NT2/D1 (cell line): ENCODE data around the gene LMNB1.

Source experiments
- DNase-seq: peaks from one replicate; pipeline ENCODE4 v3.0.0-alpha.2; 2011; ENCODE audit warnings: low read depth, low spot score
- H3K27me3 ChIP-seq: 2 replicates; pipeline ENCODE4 v1.6.0; 2011; ENCODE audit warnings: mild to moderate bottlenecking; ENCODE audit not compliant: insufficient read length, insufficient read depth
- H3K36me3 ChIP-seq: 2 replicates; pipeline ENCODE4 v1.6.1; 2011; ENCODE audit warnings: mild to moderate bottlenecking, low read length, mixed read lengths; ENCODE audit not compliant: insufficient read depth, insufficient read length
- H3K4me1 ChIP-seq: 2 replicates; pipeline ENCODE4 v1.5.1; 2011; ENCODE audit not compliant: insufficient read depth, insufficient read length
- H3K4me3 ChIP-seq: 2 replicates; pipeline ENCODE4 v1.5.1; 2011; ENCODE audit warnings: low read depth; ENCODE audit not compliant: insufficient read length
- H3K9ac ChIP-seq: 2 replicates; pipeline ENCODE4 v1.6.0; 2011; ENCODE audit warnings: low read depth; ENCODE audit not compliant: insufficient read length
- H3K9me3 ChIP-seq: 2 replicates; pipeline ENCODE4 v1.5.1; 2011; ENCODE audit warnings: mild to moderate bottlenecking, low read length; ENCODE audit not compliant: insufficient read depth
- SUZ12 ChIP-seq: IDR thresholded peaks from 2 replicates; pipeline ENCODE4 v1.6.1; 2011; ENCODE audit not compliant: insufficient read length, insufficient read depth; ENCODE audit errors: extremely low read depth
- YY1 ChIP-seq: IDR thresholded peaks from 2 replicates; pipeline ENCODE4 v1.6.1; 2011; ENCODE audit not compliant: insufficient read length, insufficient read depth
- ZNF274 ChIP-seq: IDR thresholded peaks from 2 replicates; pipeline ENCODE4 v1.6.1; 2011; ENCODE audit warnings: mild to moderate bottlenecking, low read depth, low read length

The LMNB1 gene

GRCh38 chr5:126846744-126847455 lies 70.0 kb downstream of the LMNB1 start:
- Histone ChIP-seq H3K9ac (peak overlapping the region; percentile 50), H3K27me3 (no peaks in the 10 kb centered on the region), H3K9me3 (no peaks in the 10 kb centered on the region), H3K4me1 (peaks cover 5% of the 10 kb centered on the region), H3K4me3 (no peak overlapping the region), H3K36me3 (no peaks in the 10 kb centered on the region)
- TF ChIP-seq ZNF274 (no peak), YY1 (no peak), SUZ12 (no peak)
- no peak for DNase-seq

- Histone ChIP-seq H3K9ac (no peak overlapping the region), H3K4me1 (peaks cover 5% of the 10 kb centered on the region), H3K36me3 (no peaks in the 10 kb centered on the region), H3K27me3 (no peaks in the 10 kb centered on the region), H3K4me3 (no peak overlapping the region), H3K9me3 (no peaks in the 10 kb centered on the region)
- DNase-seq, result no peak
- no peak for TF ChIP-seq ZNF274
- TF ChIP-seq YY1, result no peak
- no peak for TF ChIP-seq SUZ12
These were observed 70.5 kb downstream of the LMNB1 start for GRCh38 chr5:126847456-126847820.

GRCh38 chr5:126847826-126848251 lies 70.9 kb downstream of the LMNB1 start:
- DNase-seq, result no peak
- Histone ChIP-seq H3K9me3 (no peaks in the 10 kb centered on the region), H3K27me3 (no peaks in the 10 kb centered on the region), H3K4me3 (no peak overlapping the region), H3K9ac (no peak overlapping the region), H3K4me1 (peaks cover 5% of the 10 kb centered on the region), H3K36me3 (no peaks in the 10 kb centered on the region)
- TF ChIP-seq ZNF274 (no peak), SUZ12 (no peak), YY1 (no peak)

GRCh38 chr5:126848253-126848652 lies 71.3 kb downstream of the LMNB1 start:
- Histone ChIP-seq H3K27me3 (no peaks in the 10 kb centered on the region), H3K9ac (no peak overlapping the region), H3K4me1 (peaks cover 5% of the 10 kb centered on the region), H3K9me3 (no peaks in the 10 kb centered on the region), H3K36me3 (no peaks in the 10 kb centered on the region), H3K4me3 (no peak overlapping the region)
- TF ChIP-seq ZNF274, result no peak
- TF ChIP-seq SUZ12, result no peak
- TF ChIP-seq YY1, result no peak
- no peak for DNase-seq

GRCh38 chr5:126849101-126849678 lies 72.3 kb downstream of the LMNB1 start:
- Histone ChIP-seq H3K9me3 (0 out of 2 replicates have a peak, but pooled peaks cover 4% of the 10 kb centered on the region), H3K4me1 (peaks cover 5% of the 10 kb centered on the region), H3K27me3 (no peaks in the 10 kb centered on the region), H3K9ac (no peak overlapping the region), H3K4me3 (no peak overlapping the region), H3K36me3 (no peaks in the 10 kb centered on the region)
- DNase-seq, result no peak
- TF ChIP-seq SUZ12 (no peak), YY1 (no peak), ZNF274 (no peak)

- H3K27me3 ChIP-seq, result no peaks in the 10 kb centered on the region
- no peak overlapping the region for H3K4me3 ChIP-seq
- H3K9me3 ChIP-seq, result peaks cover 17% of the 10 kb centered on the region; the same call in 1 of the 2 replicates
- no peak for DNase-seq
- H3K36me3 ChIP-seq, result no peaks in the 10 kb centered on the region
- no peak for TF ChIP-seq ZNF274
- no peak for TF ChIP-seq SUZ12
- no peak for TF ChIP-seq YY1
- no peak overlapping the region for H3K9ac ChIP-seq
- peaks cover 3% of the 10 kb centered on the region for H3K4me1 ChIP-seq
These were observed 74.6 kb downstream of the LMNB1 start for GRCh38 chr5:126851501-126852011.

- DNase-seq, result no peak
- H3K27me3 ChIP-seq, result no peaks in the 10 kb centered on the region
- TF ChIP-seq SUZ12, result no peak
- no peak for TF ChIP-seq ZNF274
- TF ChIP-seq YY1, result no peak
- H3K4me3 ChIP-seq, result no peak overlapping the region
- H3K9ac ChIP-seq, result no peak overlapping the region
- no peaks in the 10 kb centered on the region for H3K36me3 ChIP-seq
- no peaks in the 10 kb centered on the region for H3K4me1 ChIP-seq
- peaks cover 17% of the 10 kb centered on the region; the same call in 1 of the 2 replicates for H3K9me3 ChIP-seq
These were observed 75.2 kb downstream of the LMNB1 start for GRCh38 chr5:126852091-126852571.
